ENCODE results near the gene PAK6. TPM values are rescaled to one million over a fixed set of nuclear protein-coding genes. Genes with fewer than 3 reads are reported as not detected.
A peak's percentile ranks its signal among the peaks of the same experiment; 100 is the strongest.

Gene PAK6
- total RNA-seq, 1 donor from 2014 or later: 0.27 TPM

DNA sequence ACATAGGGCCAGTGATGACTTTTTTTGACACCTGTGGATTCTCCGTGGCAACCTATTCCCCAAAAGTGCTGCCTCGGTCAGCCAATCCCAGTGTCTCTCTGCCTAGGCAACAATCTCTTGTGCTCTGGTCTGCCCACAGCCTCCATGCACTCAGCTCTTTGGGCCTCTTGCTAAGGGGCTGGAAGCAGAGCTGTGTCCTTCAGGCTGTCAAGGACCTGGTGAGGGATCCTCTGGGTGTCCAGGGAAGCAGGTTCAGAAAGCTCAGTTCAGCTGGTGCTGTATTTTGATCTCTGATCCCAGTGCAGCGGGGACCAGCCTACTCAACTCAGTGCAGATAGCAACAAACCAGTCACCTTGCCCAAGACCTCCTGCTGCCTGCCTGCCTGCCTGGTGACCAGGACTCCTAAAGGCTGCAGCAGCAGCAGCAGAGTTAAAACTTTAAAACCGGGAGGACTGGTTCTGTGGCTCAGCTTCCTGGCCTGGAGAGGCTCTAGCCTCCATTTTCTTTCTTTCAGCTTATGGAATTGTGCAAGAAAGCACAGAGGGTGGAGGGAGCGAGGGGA is 6.2 kb downstream of the PAK6 start:
- no peak for DNase-seq (ENCODE audit: low spot score)
- Mint-ChIP-seq H3K27me3 (ENCODE audit: low read depth) (peaks cover 10% of the 10 kb centered on the region), H3K27ac (no peak overlapping the region)

DNA sequence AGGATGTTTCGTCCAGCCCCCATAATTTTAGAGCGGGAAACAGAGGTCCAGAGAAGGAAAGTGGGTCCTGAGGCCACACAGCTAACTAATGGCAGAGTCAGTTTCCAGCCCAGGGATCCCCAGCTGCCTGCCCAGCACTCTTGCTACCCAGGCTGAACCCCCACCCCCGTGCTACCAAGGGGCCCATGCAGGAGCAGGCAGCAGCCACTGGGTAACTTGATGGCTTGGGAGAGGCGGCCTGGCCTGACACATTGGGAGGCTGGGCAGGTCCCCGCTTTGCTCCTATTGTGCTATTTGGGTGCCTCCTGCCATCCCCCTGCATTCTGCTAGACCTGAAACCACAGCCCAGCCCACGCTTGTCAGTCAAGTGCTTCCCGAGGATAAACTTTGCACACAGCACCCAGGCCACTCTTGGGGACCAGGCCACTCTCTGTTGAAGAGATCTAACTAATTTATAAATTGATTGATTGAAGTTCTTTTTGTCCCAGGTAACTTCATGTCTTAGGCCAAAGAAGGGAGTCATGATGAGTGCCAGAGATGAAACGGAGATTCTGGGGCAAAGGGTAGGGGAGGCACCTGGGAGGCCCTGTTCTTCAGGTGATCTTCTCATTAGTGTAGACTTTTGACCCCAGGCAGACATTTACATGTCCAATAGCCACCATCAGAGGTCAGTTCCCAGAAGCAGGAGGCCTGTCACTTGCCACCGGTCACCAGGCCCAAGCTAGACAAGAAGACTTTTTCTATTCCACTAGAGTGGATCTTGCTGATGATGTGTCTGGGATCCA is 7.0 kb downstream of the PAK6 start:
- intact Hi-C loops (cut with micrococcal nuclease): no loop called here
- DNase-seq (ENCODE audit: low spot score): no peak
- Mint-ChIP-seq H3K36me3 (ENCODE audit: low read depth) (no peaks in the 10 kb centered on the region), H3K27ac (no peak overlapping the region), H3K9me3 (no peaks in the 10 kb centered on the region), H3K4me1 (ENCODE audit: low read depth) (no peaks in the 10 kb centered on the region), H3K4me3 (ENCODE audit: low read depth) (no peak overlapping the region), H3K27me3 (ENCODE audit: low read depth) (peaks cover 15% of the 10 kb centered on the region)

More for the DNA sequence above, 6.2 kb downstream of the PAK6 start:
- no peaks in the 10 kb centered on the region for H3K36me3 Mint-ChIP-seq (ENCODE audit: low read depth)
- H3K4me3 Mint-ChIP-seq (ENCODE audit: low read depth): no peak overlapping the region
- no peaks in the 10 kb centered on the region for H3K9me3 Mint-ChIP-seq
- intact Hi-C loops (cut with micrococcal nuclease): no loop called here
- H3K4me1 Mint-ChIP-seq (ENCODE audit: low read depth): no peaks in the 10 kb centered on the region

DNA sequence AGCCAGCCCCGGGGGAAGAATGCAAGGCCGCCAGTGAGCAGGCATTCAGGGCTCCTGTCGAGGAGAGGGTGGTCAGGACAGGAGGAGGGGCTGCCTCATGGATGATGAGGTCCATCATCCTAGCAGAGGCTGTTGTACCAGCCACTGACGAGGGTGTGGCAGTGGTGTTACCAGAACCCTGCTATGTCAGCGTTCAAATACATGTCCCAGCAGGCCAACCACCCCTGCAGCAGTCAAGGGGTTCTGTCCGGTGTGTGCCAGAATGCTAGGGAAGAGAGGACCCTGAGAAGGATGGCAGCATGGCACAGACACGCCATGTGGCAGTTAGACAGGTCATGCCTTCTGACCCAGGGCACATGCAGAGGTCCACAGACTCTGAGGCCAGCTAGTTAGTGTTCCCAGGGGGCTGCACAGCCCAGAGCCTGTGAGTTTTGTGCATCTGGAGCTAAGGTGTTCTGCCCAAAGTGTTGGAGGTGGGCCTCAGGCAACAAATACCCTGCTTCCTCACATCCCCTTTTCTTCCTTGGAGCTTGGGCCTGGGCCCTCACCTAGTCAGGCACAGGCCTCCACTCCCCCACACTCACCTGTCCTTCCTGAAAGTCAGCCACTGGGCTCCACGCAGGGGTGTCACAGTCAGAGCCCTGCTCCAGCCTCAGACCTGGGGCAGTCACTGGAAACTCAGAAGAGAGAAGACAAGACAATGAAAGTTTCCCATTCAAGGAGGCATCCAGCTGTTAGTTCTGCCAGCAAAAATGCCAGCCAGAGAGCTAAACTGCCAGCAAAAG is 7.8 kb downstream of the PAK6 start:
- Mint-ChIP-seq H3K27me3 (ENCODE audit: low read depth) (peaks cover 23% of the 10 kb centered on the region), H3K4me1 (ENCODE audit: low read depth) (no peaks in the 10 kb centered on the region), H3K4me3 (ENCODE audit: low read depth) (no peak overlapping the region), H3K36me3 (ENCODE audit: low read depth) (no peaks in the 10 kb centered on the region), H3K27ac (no peak overlapping the region), H3K9me3 (no peaks in the 10 kb centered on the region)
- DNase-seq (ENCODE audit: low spot score): no peak
- intact Hi-C loops (cut with micrococcal nuclease): no loop called here

DNA sequence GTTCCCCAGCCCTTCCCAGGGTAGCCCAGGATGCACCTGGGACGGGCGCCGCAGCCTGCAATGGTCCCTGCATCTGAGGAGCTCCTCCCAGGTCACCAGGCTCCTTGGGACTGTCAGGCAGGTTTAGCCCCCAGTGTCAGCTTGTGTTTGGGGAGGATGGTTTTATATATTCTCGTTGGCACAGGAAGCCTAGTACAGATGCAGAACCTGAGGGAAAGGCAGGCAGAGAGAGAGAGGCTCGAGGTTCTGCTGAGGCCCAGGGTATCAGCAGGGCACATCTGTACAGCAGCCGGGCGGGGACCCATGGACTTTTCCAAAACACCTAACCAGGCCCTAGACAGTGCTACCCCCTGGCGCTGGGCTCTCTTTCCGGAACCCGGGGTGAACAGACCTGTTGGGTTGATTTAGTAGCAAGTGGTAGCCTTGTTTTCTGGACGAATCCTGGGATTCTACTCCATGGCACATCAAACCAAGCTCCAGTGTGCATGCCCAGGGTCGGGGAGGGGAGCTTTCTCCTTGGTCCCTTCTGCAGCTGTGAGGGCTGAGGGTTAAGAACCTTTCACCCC is 8.6 kb downstream of the PAK6 start:
- intact Hi-C loops (cut with micrococcal nuclease): no loop called here
- Mint-ChIP-seq H3K9me3 (no peaks in the 10 kb centered on the region), H3K27me3 (ENCODE audit: low read depth) (peaks cover 26% of the 10 kb centered on the region), H3K27ac (no peak overlapping the region), H3K4me3 (ENCODE audit: low read depth) (no peak overlapping the region), H3K4me1 (ENCODE audit: low read depth) (no peaks in the 10 kb centered on the region), H3K36me3 (ENCODE audit: low read depth) (no peaks in the 10 kb centered on the region)
- no peak for DNase-seq (ENCODE audit: low spot score)

DNA sequence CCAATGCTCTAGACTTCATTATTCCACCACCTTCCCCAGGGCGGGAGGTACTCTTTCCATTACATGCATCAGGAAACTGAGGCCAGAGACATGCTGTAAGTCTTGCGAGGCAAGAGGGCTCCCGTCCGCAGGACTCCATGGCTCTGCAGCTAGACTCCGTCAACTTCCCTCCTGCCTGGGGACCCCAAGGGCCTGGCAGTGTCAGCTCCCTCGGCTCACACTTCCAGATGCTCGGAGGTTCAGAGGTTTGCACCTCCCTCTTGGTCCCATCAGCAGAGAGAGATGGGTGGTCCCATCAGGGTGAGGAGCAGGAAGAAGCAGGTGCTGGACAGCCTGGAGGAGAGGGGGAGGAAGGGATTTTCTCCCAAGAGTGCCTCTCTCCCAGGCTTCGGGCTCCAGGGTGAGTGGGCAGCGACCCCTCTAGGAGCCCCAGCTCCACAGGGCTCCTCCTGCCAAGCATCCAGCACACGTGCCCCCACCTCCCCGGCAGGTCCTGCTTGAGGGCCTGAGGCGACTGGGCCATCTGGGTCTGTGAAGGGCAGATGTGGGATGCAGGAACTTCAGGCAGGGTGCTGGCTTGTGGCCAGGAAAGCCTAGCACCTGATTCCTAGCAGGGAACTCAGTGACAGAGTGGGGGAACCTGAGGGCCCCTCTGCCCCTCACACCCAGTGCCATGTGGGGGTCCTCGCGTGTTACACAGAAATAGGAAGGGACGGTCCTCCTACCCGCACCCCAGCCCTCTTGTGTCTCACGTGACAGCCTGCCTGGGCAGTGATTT is 9.3 kb downstream of the PAK6 start:
- Mint-ChIP-seq H3K4me1 (ENCODE audit: low read depth) (peaks cover 3% of the 10 kb centered on the region), H3K9me3 (no peaks in the 10 kb centered on the region), H3K27me3 (ENCODE audit: low read depth) (peaks cover 29% of the 10 kb centered on the region), H3K4me3 (ENCODE audit: low read depth) (no peak overlapping the region), H3K27ac (no peak overlapping the region), H3K36me3 (ENCODE audit: low read depth) (no peaks in the 10 kb centered on the region)
- DNase-seq (ENCODE audit: low spot score): no peak
- intact Hi-C loops (cut with micrococcal nuclease): no loop called here

DNA sequence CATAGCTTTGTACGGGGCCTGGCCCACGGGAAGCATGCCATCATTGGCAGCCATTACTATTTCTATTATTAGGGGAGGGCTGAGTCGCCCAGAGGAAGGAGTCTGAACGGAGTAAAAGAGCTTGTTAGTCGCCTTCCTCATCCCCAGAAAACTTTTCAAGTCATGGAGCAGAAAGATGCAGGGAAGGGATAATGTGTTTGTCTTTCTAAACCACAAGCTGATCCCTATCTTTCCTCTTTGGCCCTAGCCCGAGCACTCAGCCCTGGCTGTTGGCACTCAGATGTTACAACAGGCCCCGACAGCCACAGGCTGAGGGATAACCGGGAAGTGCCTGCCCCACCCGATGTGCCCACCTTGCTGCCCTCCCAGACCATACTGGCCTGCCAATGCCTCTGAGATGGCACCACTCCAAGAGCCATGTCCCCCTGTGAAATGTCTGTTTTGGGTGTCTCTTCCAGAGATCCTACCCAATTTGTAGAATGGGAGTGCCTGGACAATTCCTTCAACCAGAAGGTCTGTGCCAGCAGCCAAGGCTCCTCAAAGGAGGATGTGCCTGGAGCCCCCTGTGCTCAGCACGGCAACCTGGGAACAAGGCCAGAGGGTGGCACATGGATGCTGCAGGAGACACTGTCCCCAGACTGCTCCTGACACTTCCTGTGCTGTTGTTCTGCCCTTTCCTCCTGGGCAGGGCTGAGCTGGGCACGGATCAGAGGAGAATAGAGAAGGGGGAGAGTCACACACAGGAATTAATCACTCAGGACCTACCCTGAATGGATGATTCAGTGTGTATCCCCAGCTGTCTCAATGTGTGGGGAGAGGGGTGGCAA is 10.8 kb downstream of the PAK6 start:
- no peak overlapping the region for H3K4me3 Mint-ChIP-seq (ENCODE audit: low read depth)
- no peaks in the 10 kb centered on the region for H3K9me3 Mint-ChIP-seq
- no peaks in the 10 kb centered on the region for H3K36me3 Mint-ChIP-seq (ENCODE audit: low read depth)
- H3K27me3 Mint-ChIP-seq (ENCODE audit: low read depth): peaks cover 41% of the 10 kb centered on the region
- H3K4me1 Mint-ChIP-seq (ENCODE audit: low read depth): peaks cover 4% of the 10 kb centered on the region
- no peak overlapping the region for H3K27ac Mint-ChIP-seq
- intact Hi-C loops (cut with micrococcal nuclease): no loop called here
- no peak for DNase-seq (ENCODE audit: low spot score)

DNA sequence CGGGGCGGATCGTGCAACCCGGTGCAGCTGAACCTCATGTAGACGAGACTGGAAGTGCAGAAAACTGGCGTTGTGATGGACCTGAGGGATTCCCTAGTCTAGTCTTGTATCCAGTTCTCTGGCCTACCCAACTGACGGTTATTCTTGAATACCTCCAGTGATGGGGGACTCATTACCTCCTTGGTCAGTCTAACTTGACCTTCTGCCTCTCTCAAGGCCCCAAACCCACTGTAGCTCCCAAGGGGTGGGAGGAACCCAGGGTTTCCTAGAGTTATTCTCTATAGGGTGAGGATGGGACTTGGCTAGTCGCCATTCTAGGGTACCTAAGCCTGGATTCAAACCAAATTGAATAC is 11.4 kb downstream of the PAK6 start:
- no peaks in the 10 kb centered on the region for H3K9me3 Mint-ChIP-seq
- peaks cover 46% of the 10 kb centered on the region for H3K27me3 Mint-ChIP-seq (ENCODE audit: low read depth)
- H3K36me3 Mint-ChIP-seq (ENCODE audit: low read depth): no peaks in the 10 kb centered on the region
- no peak overlapping the region for H3K4me3 Mint-ChIP-seq (ENCODE audit: low read depth)
- DNase-seq (ENCODE audit: low spot score): no peak
- peaks cover 4% of the 10 kb centered on the region for H3K4me1 Mint-ChIP-seq (ENCODE audit: low read depth)
- H3K27ac Mint-ChIP-seq: no peak overlapping the region
- intact Hi-C loops (cut with micrococcal nuclease): no loop called here

DNA sequence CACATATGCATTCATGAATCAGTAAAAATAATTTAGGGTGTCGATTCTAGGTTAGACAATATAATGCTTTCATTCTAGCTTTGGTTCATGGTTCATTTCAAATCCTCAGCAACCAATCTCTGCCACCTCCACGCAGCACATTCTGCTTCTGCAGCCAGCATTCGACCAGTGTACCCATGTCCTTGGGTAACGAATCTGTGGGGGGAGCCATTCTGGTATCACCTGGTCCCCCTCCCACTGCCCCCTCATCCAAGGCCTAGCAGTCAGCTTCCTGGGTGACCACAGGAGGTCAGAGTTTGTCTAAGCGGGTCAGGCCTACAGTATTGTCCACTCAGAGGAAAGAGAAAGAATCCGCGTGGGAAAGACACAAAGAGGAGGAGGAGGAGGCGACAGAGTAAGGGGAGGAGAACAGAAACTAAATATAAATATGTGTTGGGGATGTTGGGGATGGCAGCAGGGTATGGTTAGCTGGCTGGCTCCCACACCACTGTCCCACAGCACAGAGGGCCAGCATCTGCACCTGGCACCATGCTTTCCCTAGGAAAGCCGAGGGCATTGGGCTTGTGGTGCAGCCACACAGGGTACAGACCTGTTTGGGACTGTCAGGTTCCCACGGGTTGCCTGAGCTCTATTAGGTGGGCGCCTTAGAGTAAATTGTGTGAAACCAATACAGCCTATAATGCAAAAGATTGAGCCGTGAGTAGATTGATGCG is 12.1 kb downstream of the PAK6 start:
- peaks cover 4% of the 10 kb centered on the region for H3K4me1 Mint-ChIP-seq (ENCODE audit: low read depth)
- H3K27me3 Mint-ChIP-seq (ENCODE audit: low read depth): peaks cover 49% of the 10 kb centered on the region
- no peaks in the 10 kb centered on the region for H3K36me3 Mint-ChIP-seq (ENCODE audit: low read depth)
- DNase-seq (ENCODE audit: low spot score): no peak
- intact Hi-C loops (cut with micrococcal nuclease): no loop called here
- H3K27ac Mint-ChIP-seq: no peak overlapping the region
- no peaks in the 10 kb centered on the region for H3K9me3 Mint-ChIP-seq
- peak overlapping the region; percentile 43 for H3K4me3 Mint-ChIP-seq (ENCODE audit: low read depth)

DNA sequence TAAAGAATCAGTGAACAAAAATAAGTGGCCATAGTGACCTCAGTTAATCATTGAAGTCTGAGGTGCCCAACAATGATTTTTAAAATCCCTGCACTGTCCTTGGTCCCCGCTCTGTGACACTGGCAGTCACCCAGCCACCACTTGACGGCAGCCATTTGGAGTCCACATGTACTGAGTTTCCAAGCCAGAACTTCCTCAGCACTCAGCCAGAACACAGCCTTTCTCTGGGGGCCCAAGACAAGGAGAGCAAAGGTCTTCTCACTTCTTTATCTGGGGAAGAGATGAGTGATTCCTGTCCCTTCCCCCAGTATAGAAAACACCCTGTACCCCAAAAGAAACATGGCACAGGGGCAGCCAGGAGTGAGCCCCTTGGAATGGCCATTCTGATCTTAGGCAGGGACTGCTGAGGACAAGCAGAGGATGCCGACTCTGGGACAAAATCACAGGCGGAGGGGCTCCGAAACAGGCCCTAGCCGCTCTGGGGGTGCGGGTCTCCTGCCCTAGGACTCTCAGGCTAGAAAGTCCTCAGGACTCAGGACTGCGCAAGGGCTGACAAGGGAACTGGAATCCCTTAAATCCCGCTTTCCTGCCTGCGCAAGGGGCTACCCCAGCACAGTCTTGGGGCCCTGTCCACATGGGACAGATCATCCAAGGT is 12.8 kb downstream of the PAK6 start:
- intact Hi-C loops (cut with micrococcal nuclease): no loop called here
- peaks cover 49% of the 10 kb centered on the region for H3K27me3 Mint-ChIP-seq (ENCODE audit: low read depth)
- peak overlapping the region; percentile 43 for H3K4me3 Mint-ChIP-seq (ENCODE audit: low read depth)
- H3K36me3 Mint-ChIP-seq (ENCODE audit: low read depth): no peaks in the 10 kb centered on the region
- H3K4me1 Mint-ChIP-seq (ENCODE audit: low read depth): peaks cover 4% of the 10 kb centered on the region
- H3K27ac Mint-ChIP-seq: no peak overlapping the region
- no peak for DNase-seq (ENCODE audit: low spot score)
- H3K9me3 Mint-ChIP-seq: no peaks in the 10 kb centered on the region

DNA sequence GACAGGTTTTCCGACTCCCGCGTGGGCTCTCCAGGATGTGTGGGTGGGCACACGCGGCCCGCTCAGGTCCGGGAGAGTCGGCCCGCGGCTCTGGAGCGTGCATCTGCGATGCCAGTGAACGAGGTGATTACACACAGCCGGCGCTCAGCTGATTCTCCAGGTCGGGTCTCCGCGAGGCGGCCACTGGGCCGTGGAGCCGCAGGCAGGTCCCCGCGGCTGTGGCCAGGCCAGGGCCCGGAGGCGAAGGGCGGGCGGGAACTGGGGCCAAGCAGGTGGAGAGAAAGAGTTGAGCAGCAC is 13.2 kb downstream of the PAK6 start:
- H3K9me3 Mint-ChIP-seq: no peaks in the 10 kb centered on the region
- intact Hi-C loops (cut with micrococcal nuclease): no loop called here
- H3K27me3 Mint-ChIP-seq (ENCODE audit: low read depth): peaks cover 49% of the 10 kb centered on the region
- no peak for DNase-seq (ENCODE audit: low spot score)
- H3K4me1 Mint-ChIP-seq (ENCODE audit: low read depth): peaks cover 4% of the 10 kb centered on the region
- no peak overlapping the region for H3K4me3 Mint-ChIP-seq (ENCODE audit: low read depth)
- H3K36me3 Mint-ChIP-seq (ENCODE audit: low read depth): no peaks in the 10 kb centered on the region
- no peak overlapping the region for H3K27ac Mint-ChIP-seq

DNA sequence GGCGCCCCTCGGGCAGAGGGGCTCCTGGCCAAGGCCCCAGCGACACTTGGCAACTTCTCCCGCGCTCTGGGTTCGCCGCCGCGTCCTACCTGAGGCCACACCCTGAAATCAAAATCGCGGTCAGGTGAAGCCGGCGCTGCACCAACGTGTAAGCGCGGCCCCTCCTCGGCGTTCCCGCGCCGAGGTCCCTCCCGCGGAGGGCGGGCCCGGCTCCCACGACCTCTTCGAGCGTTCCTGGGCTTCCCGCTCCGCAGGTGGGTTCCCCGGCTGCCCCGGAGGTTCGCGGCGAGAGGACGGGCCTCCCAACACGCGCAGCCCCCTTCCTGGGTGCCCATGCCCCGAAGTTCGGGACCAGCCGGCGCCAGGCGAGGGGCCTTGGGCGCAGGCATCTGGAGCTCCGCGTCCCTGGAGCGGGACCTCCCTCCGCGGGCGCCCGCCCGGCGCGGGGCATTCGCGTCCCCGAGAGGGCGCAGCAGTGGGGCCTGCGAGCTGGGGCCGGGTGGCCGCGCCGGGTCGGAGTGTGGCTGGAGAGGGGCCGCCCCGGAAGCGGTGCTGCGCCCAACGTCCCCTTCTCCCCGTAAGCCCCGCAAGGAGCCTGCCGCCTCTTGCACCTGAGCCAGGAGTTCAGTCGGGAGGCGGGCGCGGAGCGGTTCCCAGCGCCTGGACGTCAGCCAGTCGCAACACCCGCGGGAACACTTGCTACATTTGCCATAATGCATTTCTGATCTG is 13.7 kb downstream of the PAK6 start:
- Mint-ChIP-seq H3K27me3 (ENCODE audit: low read depth) (peaks cover 49% of the 10 kb centered on the region), H3K4me1 (ENCODE audit: low read depth) (peaks cover 4% of the 10 kb centered on the region), H3K4me3 (ENCODE audit: low read depth) (peak overlapping the region; percentile 69), H3K36me3 (ENCODE audit: low read depth) (no peaks in the 10 kb centered on the region), H3K9me3 (no peaks in the 10 kb centered on the region), H3K27ac (no peak overlapping the region)
- no peak for DNase-seq (ENCODE audit: low spot score)
- intact Hi-C loops (cut with micrococcal nuclease): no loop called here
